ENCODE results near the gene GSG1L2.
A peak's percentile ranks its signal among the peaks of the same experiment; 100 is the strongest.

GSG1L2 gene

DNA sequence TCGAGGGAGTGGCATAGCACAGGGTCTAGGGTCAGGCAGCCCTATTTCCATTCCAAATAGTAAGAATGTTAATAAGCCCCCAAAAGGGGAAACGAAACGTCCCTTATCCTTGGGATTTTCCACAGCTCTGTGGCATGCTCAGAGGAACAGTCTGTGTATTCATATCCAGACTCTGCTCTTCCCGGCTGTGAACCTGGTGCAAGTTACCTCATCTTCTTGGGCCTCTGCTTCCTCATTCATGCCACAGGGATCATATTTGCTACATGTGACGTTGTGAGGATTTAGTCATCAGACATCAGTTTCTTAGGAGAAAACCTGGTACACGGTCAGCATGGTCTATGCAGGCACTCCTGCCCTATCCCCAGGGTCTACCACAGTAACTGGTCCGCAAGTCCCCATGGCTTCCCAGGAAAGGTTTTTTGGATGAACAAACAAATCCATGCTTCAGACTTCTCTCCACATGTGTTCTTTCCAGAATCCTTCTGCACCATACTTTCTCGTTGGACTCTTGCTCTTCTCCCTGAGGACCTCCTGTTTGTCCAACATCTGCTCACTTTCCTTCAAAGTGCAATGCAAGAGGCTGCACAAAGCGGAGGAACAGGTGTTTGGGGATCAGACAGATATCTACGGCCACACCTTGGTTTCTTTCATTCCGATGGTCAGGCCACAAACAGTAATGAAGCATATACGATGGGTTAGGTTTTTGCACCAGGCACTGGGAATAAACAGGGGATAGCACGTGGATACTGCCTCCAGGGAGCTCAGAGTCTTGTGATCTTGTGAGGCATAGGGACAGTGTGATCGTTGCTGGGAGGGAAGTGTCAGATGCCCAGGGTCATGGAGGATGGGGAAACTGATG, 21.5 kb upstream of the GSG1L2 start:
- ChIA-PET POLR2A (no interaction called here), CTCF (no interaction called here)
- H3K4me3 ChIP-seq (ENCODE audit: low read depth, low read length): no peak overlapping the region
- DNase-seq (ENCODE audit: low read depth, low spot score): no peak
- TF ChIP-seq, protein P1, sequence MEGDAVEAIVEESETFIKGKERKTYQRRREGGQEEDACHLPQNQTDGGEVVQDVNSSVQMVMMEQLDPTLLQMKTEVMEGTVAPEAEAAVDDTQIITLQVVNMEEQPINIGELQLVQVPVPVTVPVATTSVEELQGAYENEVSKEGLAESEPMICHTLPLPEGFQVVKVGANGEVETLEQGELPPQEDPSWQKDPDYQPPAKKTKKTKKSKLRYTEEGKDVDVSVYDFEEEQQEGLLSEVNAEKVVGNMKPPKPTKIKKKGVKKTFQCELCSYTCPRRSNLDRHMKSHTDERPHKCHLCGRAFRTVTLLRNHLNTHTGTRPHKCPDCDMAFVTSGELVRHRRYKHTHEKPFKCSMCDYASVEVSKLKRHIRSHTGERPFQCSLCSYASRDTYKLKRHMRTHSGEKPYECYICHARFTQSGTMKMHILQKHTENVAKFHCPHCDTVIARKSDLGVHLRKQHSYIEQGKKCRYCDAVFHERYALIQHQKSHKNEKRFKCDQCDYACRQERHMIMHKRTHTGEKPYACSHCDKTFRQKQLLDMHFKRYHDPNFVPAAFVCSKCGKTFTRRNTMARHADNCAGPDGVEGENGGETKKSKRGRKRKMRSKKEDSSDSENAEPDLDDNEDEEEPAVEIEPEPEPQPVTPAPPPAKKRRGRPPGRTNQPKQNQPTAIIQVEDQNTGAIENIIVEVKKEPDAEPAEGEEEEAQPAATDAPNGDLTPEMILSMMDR (IDR thresholded peaks at IDR 0.05; ENCODE audit: insufficient read depth, low read length, missing control alignments): no peak

DNA sequence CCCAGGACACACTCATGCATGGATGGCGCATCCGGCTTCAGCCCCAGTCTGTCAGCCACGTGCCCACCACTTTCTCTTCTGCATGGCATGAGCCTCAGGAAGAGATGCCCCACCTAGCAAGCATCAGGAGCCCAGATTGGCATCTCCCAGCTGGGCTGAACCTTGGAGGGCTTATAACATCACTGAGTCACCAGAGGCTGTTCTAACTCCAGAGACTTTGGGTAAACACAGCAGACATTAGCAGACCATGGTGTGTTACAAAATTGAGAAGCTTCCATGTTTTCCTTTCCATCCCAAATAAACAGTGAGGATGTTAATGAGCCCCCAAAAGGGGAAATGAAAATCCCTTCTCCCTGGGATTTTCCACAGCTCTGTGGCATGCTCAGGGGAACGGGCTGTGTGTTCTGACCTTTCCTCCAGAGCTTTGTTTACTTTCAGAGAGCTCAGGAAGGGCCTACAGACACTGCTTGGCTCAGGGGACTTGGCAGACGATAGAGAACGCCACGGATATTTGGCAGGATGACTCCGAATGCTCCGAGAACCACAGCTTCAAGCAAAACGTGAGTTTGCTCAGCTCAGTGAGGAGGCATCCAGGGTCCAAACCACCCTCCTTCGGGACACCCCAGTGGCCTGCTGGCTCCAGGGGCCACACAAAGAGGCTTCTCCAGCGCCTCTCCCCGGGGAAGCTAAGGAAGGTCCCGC, 20.3 kb upstream of the GSG1L2 start:
- H3K4me3 ChIP-seq (ENCODE audit: low read depth, low read length): no peak overlapping the region
- TF ChIP-seq, protein P1 (IDR thresholded peaks at IDR 0.05; ENCODE audit: insufficient read depth, low read length, missing control alignments): no peak
- DNase-seq (ENCODE audit: low read depth, low spot score): no peak
- ChIA-PET CTCF (no interaction called here), POLR2A (no interaction called here)

DNA sequence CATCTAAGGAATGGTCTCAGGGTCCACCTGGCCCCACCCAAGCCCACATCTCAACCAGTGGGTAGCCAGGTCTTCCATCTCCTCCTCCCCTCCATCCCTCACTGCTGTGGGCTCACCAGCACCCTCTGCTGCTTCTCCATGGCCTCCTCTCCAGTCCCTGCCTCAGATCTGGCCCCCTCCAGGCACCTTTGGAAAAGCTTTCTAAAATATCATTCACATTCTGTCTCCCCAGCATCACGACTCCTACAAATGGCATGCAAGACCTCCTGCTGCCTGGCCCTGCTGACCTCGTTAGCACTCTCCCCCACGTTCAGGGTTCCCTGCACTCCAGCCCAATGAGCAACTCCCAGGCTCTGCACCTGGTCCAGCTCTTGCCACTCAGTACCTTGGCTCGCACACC, 17.6 kb upstream of the GSG1L2 start:
- ChIA-PET POLR2A (no interaction called here), CTCF (no interaction called here)
- TF ChIP-seq, protein P1 (IDR thresholded peaks at IDR 0.05; ENCODE audit: insufficient read depth, low read length, missing control alignments): no peak
- DNase-seq (ENCODE audit: low read depth, low spot score): no peak
- H3K4me3 ChIP-seq (ENCODE audit: low read depth, low read length): no peak overlapping the region

- H3K4me3 ChIP-seq (ENCODE audit: low read depth, low read length): no peak overlapping the region
- POLR2A ChIA-PET: no interaction called here
- TF ChIP-seq, protein P1 (IDR thresholded peaks at IDR 0.05; ENCODE audit: insufficient read depth, low read length, missing control alignments): no peak
- peak; percentile 9 for DNase-seq (ENCODE audit: low read depth, low spot score)
- CTCF ChIA-PET: interaction anchor here (1.1 kb wide), 1 partner anchor 9 kb away, joined by 3 read pairs; no protein-coding TSS in a partner anchor
Observed at GRCh38 chr17:9837551-9838471, 15.9 kb upstream of the GSG1L2 start.

GRCh38 chr17:9833922-9834321, 12.0 kb upstream of the GSG1L2 start:
- TF ChIP-seq, protein P1 (IDR thresholded peaks at IDR 0.05; ENCODE audit: insufficient read depth, low read length, missing control alignments): no peak
- POLR2A ChIA-PET: no interaction called here
- no peak for DNase-seq (ENCODE audit: low read depth, low spot score)
- H3K4me3 ChIP-seq (ENCODE audit: low read depth, low read length): no peak overlapping the region
- CTCF ChIA-PET: no interaction called here

Data from AG04449 (cell line).